CD14-positive monocyte (primary cell): ENCODE results near the gene SP100. TPM values are rescaled to one million over a fixed set of nuclear protein-coding genes. Genes with fewer than 3 reads are reported as not detected.

Experiments used
- DNase-seq, 3 donors: peaks; one replicate each; pipeline ENCODE4 v3.0.0-alpha.2; 2011 to 2022
- H2AFZ ChIP-seq: 2 replicates; pipeline ENCODE4 v1.6.0; 2012; ENCODE audit warnings: mild to moderate bottlenecking, low read depth, low read length, inconsistent platforms; ENCODE audit not compliant: insufficient read depth, poor library complexity, severe bottlenecking
- H3K27ac ChIP-seq, 2 donors: 1 replicate in 1 of 2; 2 replicates in 1 of 2; pipeline ENCODE4 v1.5.1; 2012 to 2013; ENCODE audit warnings: low read length in 2 of 2, control low read depth in 1 of 2, inconsistent platforms in 1 of 2, low read depth in 1 of 2, mild to moderate bottlenecking in 1 of 2
- H3K27me3 ChIP-seq, 2 donors: one replicate each; pipeline versions ENCODE4 v1.6.0 to v1.6.1; 2011 to 2013; ENCODE audit warnings: low read length in 2 of 2; ENCODE audit not compliant: control insufficient read depth in 2 of 2, insufficient read depth in 2 of 2
- H3K36me3 ChIP-seq, 2 donors: replicated peaks in 1 of 2; 1 replicate in 1 of 2; 2 replicates in 1 of 2; pipeline versions ENCODE4 v1.5.1 to v1.6.1; 2012 to 2013; ENCODE audit warnings: low read length in 2 of 2, control low read depth in 1 of 2, inconsistent platforms in 1 of 2, mild to moderate bottlenecking in 1 of 2; ENCODE audit not compliant: insufficient read depth in 2 of 2, control insufficient read depth in 1 of 2
- H3K4me1 ChIP-seq, 2 donors: 1 replicate in 1 of 2; 2 replicates in 1 of 2; pipeline versions ENCODE4 v1.5.1 to v1.6.1; 2012 to 2013; ENCODE audit warnings: low read length in 2 of 2, control low read depth in 1 of 2, inconsistent platforms in 1 of 2, mild to moderate bottlenecking in 1 of 2, moderate library complexity in 1 of 2; ENCODE audit not compliant: insufficient read depth in 2 of 2, control insufficient read depth in 1 of 2
- H3K4me2 ChIP-seq: replicated peaks from 2 replicates; pipeline ENCODE3; 2012; ENCODE audit warnings: low read length, moderate library complexity, mild to moderate bottlenecking; ENCODE audit not compliant: poor library complexity, severe bottlenecking; ENCODE audit errors: extremely low read depth
- H3K4me3 ChIP-seq, 3 experiments: fragments of 200-600 bp in 1 of 3; sonication (generic) in 1 of 3; replicated peaks in 1 of 3; 1 replicate in 2 of 3; 2 replicates in 1 of 3; pipeline ENCODE4 v1.5.1; 2011 to 2013; ENCODE audit warnings: low read length in 3 of 3, mild to moderate bottlenecking in 3 of 3, control low read depth in 2 of 3, low read depth in 2 of 3, inconsistent platforms in 1 of 3, moderate library complexity in 1 of 3
- H3K79me2 ChIP-seq: 2 replicates; pipeline ENCODE4 v1.6.0; 2012; ENCODE audit warnings: mild to moderate bottlenecking, control low read depth, inconsistent platforms, low read length, moderate library complexity; ENCODE audit not compliant: insufficient read depth
- H3K9ac ChIP-seq: 2 replicates; pipeline ENCODE4 v1.6.0; 2017; ENCODE audit warnings: low read length, mild to moderate bottlenecking; ENCODE audit not compliant: insufficient read depth, poor library complexity, severe bottlenecking
- H3K9me3 ChIP-seq, 2 donors: replicated peaks in 1 of 2; 1 replicate in 1 of 2; 2 replicates in 1 of 2; pipeline versions ENCODE4 v1.5.1 to v1.6.1; 2012 to 2013; ENCODE audit warnings: low read length in 2 of 2, control low read depth in 1 of 2; ENCODE audit not compliant: control insufficient read depth in 1 of 2, insufficient read depth in 1 of 2
- H4K20me1 ChIP-seq: 2 replicates; pipeline ENCODE4 v1.6.0; 2012; ENCODE audit warnings: mild to moderate bottlenecking, low read length, control low read depth, moderate library complexity; ENCODE audit not compliant: insufficient read depth
- H3K27ac Mint-ChIP-seq, 7 donors: one replicate each; pipeline ENCODE4 v1.8.0; 2020; ENCODE audit warnings: mild to moderate bottlenecking in 7 of 7, mixed read lengths in 7 of 7, moderate library complexity in 6 of 7, inconsistent platforms in 2 of 7
- H3K27me3 Mint-ChIP-seq, 3 donors: one replicate each; pipeline ENCODE4 v1.8.0; 2021 to 2022; ENCODE audit warnings: low read depth in 3 of 3, mild to moderate bottlenecking in 3 of 3, mixed read lengths in 3 of 3, moderate library complexity in 3 of 3, inconsistent platforms in 1 of 3
- H3K36me3 Mint-ChIP-seq, 2 donors: one replicate each; pipeline ENCODE4 v1.8.0; 2020; ENCODE audit warnings: mixed read lengths in 2 of 2, inconsistent platforms in 1 of 2, mild to moderate bottlenecking in 1 of 2
- H3K4me1 Mint-ChIP-seq: one replicate; pipeline ENCODE4 v1.8.0; 2020; ENCODE audit warnings: mild to moderate bottlenecking, mixed read lengths
- H3K4me3 Mint-ChIP-seq, 2 donors: one replicate each; pipeline ENCODE4 v1.8.0; 2020; ENCODE audit warnings: mild to moderate bottlenecking in 2 of 2, mixed read lengths in 2 of 2, moderate library complexity in 1 of 2
- H3K9me3 Mint-ChIP-seq, 7 donors: one replicate each; pipeline ENCODE4 v1.8.0; 2020 to 2022; ENCODE audit warnings: mixed read lengths in 7 of 7, mild to moderate bottlenecking in 6 of 7, moderate library complexity in 6 of 7, inconsistent platforms in 2 of 7
- WGBS: methylation state at CpG from one replicate; pipeline ENCODE4 v1.1.5; 2013; ENCODE audit warnings: missing lambda C conversion rate; ENCODE audit not compliant: insufficient coverage; 5-methylcytosine and 5-hydroxymethylcytosine counted together
- intact Hi-C, 2 donors: fragments of 100-400 bp; cut with micrococcal nuclease; formaldehyde crosslinking; loops; one replicate each; pipeline versions ENCODE4 v1.15.0 to v1.15.1; 2023
- polyA plus RNA-seq, 3 donors: library from polyadenylated mRNA; depleted of rRNA in 1 of 3; unstranded in 2 of 3; stranded (reverse) in 1 of 3; fragments of 300-500 nt in 2 of 3; fragments of >200 nt in 1 of 3; fragmentation: Illumina TruSeq in 2 of 3; gene quantifications; 1 replicate in 2 of 3; 2 replicates in 1 of 3; pipeline ENCODE4 v1.2.3, GENCODE V29; 2012 to 2021
- TF ChIP-seq, protein P1 (sequence below): fragments of 200-600 bp; IDR thresholded peaks from one replicate; pipeline ENCODE4 v1.8.0; 2022; ENCODE audit warnings: antibody characterized with exemption, mild to moderate bottlenecking

SP100 gene
- polyA plus RNA-seq, 3 donors, result 68.1 to 101 (median 97.4) TPM

- TF ChIP-seq, protein P1, sequence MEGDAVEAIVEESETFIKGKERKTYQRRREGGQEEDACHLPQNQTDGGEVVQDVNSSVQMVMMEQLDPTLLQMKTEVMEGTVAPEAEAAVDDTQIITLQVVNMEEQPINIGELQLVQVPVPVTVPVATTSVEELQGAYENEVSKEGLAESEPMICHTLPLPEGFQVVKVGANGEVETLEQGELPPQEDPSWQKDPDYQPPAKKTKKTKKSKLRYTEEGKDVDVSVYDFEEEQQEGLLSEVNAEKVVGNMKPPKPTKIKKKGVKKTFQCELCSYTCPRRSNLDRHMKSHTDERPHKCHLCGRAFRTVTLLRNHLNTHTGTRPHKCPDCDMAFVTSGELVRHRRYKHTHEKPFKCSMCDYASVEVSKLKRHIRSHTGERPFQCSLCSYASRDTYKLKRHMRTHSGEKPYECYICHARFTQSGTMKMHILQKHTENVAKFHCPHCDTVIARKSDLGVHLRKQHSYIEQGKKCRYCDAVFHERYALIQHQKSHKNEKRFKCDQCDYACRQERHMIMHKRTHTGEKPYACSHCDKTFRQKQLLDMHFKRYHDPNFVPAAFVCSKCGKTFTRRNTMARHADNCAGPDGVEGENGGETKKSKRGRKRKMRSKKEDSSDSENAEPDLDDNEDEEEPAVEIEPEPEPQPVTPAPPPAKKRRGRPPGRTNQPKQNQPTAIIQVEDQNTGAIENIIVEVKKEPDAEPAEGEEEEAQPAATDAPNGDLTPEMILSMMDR, result no peak
- H3K36me3 Mint-ChIP-seq, result peaks cover 89 to 93% of the 10 kb centered on the region in 2 donors
- H3K9ac ChIP-seq, result no peak overlapping the region
Measured at GRCh38 chr2:230505162-230505561, 89.2 kb downstream of the SP100 start.

GRCh38 chr2:230512955-230513748 lies 97.2 kb downstream of the SP100 start:
- Histone ChIP-seq H3K27ac (no peak overlapping the region), H3K9ac (no peak overlapping the region)
- peak overlapping the region in 1 of 7 donors; percentile 57 for H3K27ac Mint-ChIP-seq

More at GRCh38 chr2:230505162-230505561, 89.2 kb downstream of the SP100 start:
- Histone ChIP-seq H3K36me3 (peaks cover 89 to 100% of the 10 kb centered on the region in 2 donors), H3K27ac (no peak overlapping the region), H2AFZ (no peak overlapping the region), H3K9me3 (peaks cover 0 to 4% of the 10 kb centered on the region in 2 donors), H3K4me2 (no peak overlapping the region), H3K79me2 (no peaks in the 10 kb centered on the region), H4K20me1 (no peaks in the 10 kb centered on the region), H3K4me3 (no peak overlapping the region), H3K4me1 (no peaks in the 10 kb centered on the region), H3K27me3 (no peaks in the 10 kb centered on the region)
- no peak for DNase-seq
- H3K4me3 Mint-ChIP-seq, result no peak overlapping the region
- H3K27ac Mint-ChIP-seq, result no peak overlapping the region
- 100% methylated on average over 1 of the region's 2 CpGs for WGBS
- peaks cover 0 to 5% (median 2%) of the 10 kb centered on the region in 7 donors for H3K9me3 Mint-ChIP-seq
- no peaks in the 10 kb centered on the region for H3K27me3 Mint-ChIP-seq
- H3K4me1 Mint-ChIP-seq, result no peaks in the 10 kb centered on the region
- intact Hi-C loops, result no loop called here

More at GRCh38 chr2:230512955-230513748, 97.2 kb downstream of the SP100 start:
- Histone ChIP-seq H3K27me3 (no peaks in the 10 kb centered on the region), H3K4me2 (no peak overlapping the region), H3K79me2 (no peaks in the 10 kb centered on the region), H3K4me1 (no peaks in the 10 kb centered on the region), H3K9me3 (peaks cover 0 to 5% of the 10 kb centered on the region in 2 donors), H4K20me1 (no peaks in the 10 kb centered on the region), H3K4me3 (no peak overlapping the region), H3K36me3 (peaks cover 45 to 75% of the 10 kb centered on the region in 2 donors), H2AFZ (no peak overlapping the region)
- no peaks in the 10 kb centered on the region for H3K27me3 Mint-ChIP-seq
- no peak overlapping the region for H3K4me3 Mint-ChIP-seq
- peaks cover 64 to 66% of the 10 kb centered on the region in 2 donors for H3K36me3 Mint-ChIP-seq
- no peak for DNase-seq
- H3K9me3 Mint-ChIP-seq, result peaks cover 0 to 7% (median 2%) of the 10 kb centered on the region in 7 donors
- intact Hi-C loops, result no loop called here
- no peaks in the 10 kb centered on the region for H3K4me1 Mint-ChIP-seq
- 86% methylated on average over 1 of the region's 4 CpGs for WGBS
- TF ChIP-seq, protein P1, result no peak
